ENCODE measurements around the gene RPRM.

- TF ChIP-seq EZH2 (IDR thresholded peaks at IDR 0.05; ENCODE audit: borderline replicate concordance, low read length), result no peak
- TF ChIP-seq, protein P1, sequence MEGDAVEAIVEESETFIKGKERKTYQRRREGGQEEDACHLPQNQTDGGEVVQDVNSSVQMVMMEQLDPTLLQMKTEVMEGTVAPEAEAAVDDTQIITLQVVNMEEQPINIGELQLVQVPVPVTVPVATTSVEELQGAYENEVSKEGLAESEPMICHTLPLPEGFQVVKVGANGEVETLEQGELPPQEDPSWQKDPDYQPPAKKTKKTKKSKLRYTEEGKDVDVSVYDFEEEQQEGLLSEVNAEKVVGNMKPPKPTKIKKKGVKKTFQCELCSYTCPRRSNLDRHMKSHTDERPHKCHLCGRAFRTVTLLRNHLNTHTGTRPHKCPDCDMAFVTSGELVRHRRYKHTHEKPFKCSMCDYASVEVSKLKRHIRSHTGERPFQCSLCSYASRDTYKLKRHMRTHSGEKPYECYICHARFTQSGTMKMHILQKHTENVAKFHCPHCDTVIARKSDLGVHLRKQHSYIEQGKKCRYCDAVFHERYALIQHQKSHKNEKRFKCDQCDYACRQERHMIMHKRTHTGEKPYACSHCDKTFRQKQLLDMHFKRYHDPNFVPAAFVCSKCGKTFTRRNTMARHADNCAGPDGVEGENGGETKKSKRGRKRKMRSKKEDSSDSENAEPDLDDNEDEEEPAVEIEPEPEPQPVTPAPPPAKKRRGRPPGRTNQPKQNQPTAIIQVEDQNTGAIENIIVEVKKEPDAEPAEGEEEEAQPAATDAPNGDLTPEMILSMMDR (IDR thresholded peaks at IDR 0.05; ENCODE audit: low read length), result no peak
Measured at GRCh38 chr2:153477636-153478288, 800 bp downstream of the RPRM start.

All from OCI-LY1 (cell line).